Islet precursor cell (in vitro differentiated cells): ENCODE results near the gene SLC35E2B.
A peak's percentile ranks its signal among the peaks of the same experiment; 100 is the strongest.
"Not testable (repeated sequence)": the region's sequence is repeated elsewhere in the genome, so short reads cannot be mapped to it uniquely, and the experiment has no call there.

ENCODE experiments used
- DNase-seq: peaks from one replicate; pipeline ENCODE4 v3.0.0-alpha.2; 2018

SLC35E2B gene

DNA sequence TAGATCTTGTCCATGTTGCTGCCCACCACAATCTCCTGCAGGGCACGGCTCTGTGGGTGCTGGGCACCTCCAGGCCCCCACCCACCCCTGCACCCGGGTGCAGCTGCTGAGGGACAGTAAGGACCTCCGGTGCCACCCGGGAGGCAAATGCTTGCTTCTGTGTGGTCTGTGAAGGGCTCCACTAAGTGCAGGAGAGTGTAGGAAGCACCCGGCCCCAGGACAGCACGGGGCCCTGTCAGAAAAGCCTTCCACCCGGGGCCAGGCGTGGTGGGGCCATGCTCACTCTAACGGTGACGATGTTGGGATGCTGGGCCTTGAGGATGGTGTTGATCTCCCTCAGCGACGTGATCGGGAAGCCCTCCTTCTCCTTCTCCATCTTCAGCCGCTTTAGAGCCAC, 55.1 kb downstream of the SLC35E2B start:
- DNase-seq: not testable (repeated sequence)

DNA sequence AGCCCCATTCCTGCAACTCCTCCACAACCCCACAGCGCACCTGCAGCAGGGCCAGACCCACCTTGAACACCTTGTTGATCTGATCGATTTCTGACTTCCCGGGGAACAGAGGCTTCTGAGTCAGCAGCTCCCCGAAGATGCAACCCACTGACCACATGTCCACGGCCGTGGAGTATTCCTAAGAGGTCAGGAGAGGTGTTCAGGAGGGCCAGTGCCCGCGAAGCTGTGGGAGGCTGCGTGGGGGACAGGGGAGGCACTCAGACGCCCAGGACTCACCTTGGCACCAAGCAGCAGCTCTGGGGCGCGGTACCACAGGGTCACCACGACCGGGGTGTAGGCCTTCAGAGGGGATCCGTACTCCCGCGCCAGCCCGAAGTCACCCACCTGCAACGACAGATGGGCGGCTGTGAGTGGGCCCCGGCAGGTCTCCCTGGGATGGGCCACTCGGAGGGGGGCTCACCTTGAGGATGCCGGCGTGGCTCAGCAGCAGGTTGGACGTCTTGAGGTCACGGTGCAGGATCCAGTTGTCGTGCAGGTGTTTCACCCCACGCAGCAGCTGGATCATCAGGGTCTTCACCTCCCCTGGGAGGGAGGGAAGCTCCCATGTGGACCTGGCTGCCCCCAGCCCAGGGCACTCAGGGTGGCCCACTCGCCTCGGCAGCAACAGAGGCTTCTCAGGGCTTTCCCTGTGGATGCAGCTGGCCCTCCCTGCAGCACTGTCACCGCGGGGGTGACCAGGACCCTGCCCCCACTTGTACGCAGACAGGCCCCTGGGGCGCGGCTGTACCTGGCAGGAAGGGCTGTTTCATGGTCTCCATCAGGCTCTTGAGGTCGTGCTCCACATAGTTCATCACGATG, 55.7 kb downstream of the SLC35E2B start:
- DNase-seq: not testable (repeated sequence)

DNA sequence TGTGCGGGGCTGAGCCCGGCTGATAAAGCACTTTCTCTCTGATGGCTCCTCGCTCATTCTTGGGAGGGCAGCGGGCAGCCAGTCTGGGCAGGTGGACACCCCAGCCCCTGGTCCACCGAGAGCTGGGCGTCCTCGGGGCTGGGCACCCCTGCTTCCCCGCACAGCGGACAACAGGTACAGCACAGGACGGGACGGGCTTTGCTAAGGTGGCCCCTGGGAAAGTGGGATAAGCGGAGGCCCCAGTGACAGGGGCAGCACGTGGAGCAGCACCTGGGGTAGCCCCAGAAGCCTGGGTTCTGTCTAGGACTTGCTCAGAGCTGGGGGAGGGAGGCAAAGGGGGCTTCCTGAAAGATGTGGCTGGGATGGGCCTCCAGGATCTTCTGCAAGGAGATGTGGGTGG, 58.0 kb downstream of the SLC35E2B start:
- not testable (repeated sequence) for DNase-seq

DNA sequence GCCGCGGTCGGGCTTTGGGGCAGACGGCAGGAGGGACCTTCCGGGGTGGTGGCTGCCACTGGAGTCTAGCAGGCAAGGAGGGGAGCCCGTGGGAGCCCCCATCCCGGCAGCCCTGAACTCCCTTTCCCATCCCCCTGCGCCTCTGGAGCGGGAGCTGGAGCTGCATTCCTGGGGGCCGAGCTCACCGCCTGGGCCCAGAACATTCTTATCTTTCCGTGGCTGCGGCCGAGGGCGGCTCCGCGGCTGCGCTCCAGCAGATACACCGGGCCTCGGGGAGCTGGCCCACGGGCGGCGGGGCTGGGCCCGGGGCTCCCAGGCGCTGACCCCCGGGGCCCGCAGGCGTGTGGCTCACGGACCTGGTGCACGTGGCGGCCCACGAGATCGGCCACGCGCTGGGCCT, 59.2 kb downstream of the SLC35E2B start:
- not testable (repeated sequence) for DNase-seq

DNA sequence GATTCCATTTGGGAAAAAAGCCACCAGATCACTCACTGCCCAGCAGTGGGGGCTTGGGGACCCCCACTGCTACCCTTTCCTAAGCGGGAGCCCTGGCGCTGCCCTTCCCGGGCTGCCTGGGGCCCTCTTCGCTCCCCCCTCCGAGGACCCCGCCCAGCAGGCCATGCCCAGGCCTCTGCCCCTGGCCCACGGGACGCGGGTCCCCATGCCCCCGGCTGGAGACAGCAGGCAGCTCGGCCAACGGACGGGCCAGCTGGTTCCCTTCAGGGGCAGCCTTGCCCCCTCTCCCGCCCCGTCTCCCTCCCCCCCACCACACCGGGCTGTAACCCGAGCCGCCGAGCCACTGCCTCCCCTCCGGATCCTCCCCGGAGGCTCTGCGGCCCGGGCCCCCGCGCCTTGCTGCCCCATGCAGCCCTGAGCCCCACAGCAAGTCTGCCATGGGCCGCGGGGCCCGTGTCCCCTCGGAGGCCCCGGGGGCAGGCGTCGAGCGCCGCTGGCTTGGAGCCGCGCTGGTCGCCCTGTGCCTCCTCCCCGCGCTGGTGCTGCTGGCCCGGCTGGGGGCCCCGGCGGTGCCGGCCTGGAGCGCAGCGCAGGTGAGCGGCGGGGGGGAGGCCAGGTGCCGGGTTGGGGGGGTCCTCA, 60.7 kb downstream of the SLC35E2B start, which contains the start of gene MMP23B:
Gene MMP23B, plus strand, starts transcription at position 392 of the 639 bp plus-strand sequence. Its CDS starts 46 bp downstream, at position 438.
- peak; percentile 71 for DNase-seq

DNA sequence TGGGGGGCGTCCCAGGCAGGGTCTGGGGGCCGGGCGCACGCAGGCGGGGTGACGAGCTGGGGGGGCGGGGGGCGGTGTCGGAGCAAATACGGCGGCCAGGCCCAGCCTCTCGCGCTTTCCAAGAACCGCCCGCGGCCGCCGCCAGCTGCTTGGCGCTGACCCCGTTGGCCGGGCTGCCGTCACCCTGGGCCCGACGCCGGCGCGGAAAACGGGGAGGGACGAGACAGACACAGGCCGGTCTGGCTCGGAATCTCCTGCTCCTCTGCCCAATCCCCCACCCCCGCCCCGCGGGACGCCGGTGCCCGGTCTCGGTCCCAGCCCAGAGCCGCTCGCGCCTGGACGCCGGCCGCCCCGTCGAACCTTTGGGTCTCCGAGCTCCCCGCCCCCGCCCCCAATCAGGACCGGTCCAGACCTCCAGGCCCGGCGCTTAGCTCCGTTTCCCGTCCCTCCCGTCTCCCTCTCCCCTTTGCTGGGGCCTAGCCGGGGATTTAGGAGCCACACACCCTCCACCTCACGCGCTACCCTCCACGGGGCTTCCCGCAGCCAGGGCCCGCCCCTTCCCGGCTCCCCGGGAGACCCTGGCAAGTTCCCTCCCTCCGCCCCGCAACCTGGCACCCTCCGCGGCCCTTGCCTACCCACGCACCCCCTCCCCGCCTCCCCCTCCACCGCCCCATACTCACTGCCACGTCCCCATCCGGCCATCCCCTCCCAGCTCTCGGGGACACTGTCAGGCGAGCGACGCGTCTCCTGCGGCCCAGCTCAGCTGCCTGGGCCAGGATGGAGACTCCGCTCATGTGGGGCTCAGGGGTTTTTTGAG, 61.4 kb downstream of the SLC35E2B start:
- DNase-seq: peak; percentile 58

DNA sequence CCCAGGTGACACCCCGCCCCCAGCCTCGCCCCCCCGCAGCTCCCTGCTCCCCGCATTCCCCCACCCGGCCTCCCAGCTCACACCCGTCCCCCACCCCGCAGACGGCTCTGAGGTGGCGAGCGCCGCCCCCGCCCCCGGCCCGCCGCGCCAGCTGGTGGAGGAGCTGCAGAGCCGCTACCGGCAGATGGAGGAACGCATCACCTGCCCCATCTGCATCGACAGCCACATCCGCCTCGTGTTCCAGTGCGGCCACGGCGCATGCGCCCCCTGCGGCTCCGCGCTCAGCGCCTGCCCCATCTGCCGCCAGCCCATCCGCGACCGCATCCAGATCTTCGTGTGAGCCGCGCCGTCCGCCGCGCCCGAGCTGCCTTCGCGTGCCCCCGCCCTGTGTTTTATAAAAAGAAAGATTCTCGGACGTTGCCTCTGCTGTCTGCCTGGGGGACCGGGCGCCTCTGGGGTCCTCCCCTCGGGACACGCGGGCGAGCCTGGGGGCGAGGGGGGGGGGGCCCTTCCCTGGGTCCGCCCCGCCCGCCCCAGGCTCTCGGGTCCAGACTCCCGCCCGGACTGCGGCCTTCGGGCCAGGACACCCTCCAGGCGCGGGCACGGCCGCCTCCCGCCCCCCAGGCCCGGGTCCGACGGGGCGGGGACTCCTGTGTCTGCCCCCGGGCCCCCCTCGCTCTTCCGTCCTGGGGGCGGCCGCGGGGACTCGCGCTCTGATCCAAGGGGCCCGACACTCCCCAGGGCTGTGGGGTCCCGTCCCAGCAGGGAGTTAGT, 62.2 kb downstream of the SLC35E2B start:
- peak; percentile 88 for DNase-seq

DNA sequence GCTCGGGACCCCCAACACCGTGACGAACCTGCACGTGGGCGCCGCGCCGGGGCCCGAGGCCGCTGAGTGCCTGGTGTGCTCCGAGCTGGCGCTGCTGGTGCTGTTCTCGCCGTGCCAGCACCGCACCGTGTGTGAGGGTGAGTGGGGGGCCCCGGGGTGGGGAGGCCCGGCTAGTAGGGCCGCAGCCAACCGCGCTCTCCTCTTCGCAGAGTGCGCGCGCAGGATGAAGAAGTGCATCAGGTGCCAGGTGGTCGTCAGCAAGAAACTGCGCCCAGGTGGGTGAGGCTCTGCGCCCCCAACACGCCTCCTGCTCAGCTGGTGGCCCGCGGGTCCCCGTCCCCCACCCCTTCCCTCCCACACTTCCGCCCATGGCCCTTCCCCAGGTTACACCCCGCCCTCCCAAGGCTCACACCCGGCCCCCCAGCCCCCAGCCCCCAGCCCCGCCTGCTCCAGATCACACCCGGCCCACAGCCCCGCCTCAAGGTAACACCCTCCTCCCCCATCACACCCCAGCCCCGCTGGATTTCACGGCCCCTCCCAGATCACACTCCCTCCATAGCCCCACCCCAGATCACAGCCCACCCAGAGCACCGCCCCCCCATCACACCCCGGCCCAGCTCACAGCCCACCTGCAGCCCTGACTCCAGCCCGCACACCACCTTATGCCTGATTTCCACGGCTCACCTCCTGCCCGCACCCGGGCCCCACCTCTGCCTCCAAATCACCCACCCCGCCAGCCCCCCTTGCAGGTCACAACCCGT, 63.0 kb downstream of the SLC35E2B start:
- DNase-seq: no peak

DNA sequence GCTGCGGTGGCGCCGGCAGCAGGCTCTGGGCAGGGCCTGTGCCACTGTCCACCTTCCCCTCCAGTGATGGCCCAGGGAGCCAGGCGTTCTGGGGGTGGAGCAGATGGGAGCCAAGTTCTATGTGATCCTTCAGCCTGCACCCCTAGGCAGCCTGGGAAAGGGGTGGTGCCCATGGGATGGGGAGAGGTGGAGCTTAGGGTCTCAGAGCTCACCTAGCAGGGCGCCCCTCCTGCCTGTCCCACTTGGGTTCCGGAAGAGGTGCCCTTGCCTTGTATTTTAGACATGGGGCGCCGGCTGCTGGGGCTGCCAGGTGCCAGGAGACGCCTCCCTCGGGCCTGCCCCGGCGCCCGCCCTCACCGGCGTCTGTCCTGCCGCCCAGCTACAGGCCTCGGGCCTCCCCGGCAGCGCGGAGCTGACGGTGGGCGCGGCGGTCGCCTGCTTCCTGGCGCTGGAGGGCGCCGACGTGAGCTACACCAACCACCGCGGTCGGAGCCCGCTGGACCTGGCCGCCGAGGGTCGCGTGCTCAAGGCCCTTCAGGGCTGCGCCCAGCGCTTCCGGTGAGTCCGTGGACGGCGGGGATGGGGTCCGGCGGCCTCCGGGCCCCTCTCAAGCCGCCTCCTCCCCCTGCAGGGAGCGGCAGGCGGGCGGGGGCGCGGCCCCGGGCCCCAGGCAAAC, 63.7 kb downstream of the SLC35E2B start:
- DNase-seq: peak; percentile 57

DNA sequence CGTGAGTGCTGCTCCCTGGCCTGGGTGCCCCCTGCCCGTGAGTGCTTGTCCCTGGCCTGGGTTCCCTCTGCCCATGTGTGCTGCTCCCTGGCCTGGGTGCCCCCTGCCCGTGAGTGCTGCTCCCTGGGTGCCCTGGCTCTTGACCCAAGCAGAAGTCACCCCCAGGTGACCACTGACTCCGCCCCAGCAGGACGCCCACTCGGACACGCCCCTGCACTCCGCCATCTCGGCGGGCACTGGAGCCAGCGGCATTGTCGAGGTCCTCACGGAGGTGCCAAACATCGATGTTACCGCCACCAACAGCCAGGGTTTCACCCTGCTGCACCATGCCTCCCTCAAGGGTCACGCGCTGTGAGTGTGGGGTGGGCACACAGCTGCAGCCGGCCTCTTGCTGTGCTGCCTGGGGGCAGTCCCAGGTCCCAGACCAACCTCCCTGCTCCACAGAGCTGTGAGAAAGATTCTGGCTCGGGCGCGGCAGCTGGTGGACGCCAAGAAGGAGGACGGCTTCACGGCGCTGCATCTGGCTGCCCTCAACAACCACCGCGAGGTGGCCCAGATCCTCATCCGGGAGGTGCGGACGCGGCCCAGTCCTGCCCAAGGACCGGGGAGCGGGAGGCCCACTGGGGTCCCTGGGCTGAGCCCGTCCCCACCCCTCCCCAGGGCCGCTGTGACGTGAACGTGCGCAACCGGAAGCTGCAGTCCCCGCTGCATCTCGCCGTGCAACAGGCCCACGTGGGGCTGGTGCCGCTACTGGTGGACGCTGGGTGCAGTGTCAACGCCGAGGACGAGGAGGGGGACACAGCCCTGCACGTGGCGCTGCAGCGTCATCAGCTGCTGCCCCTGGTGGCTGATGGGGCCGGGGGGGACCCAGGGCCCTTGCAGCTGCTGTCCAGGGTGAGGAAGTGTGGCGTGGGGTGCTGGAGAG, 64.5 kb downstream of the SLC35E2B start:
- DNase-seq: no peak

DNA sequence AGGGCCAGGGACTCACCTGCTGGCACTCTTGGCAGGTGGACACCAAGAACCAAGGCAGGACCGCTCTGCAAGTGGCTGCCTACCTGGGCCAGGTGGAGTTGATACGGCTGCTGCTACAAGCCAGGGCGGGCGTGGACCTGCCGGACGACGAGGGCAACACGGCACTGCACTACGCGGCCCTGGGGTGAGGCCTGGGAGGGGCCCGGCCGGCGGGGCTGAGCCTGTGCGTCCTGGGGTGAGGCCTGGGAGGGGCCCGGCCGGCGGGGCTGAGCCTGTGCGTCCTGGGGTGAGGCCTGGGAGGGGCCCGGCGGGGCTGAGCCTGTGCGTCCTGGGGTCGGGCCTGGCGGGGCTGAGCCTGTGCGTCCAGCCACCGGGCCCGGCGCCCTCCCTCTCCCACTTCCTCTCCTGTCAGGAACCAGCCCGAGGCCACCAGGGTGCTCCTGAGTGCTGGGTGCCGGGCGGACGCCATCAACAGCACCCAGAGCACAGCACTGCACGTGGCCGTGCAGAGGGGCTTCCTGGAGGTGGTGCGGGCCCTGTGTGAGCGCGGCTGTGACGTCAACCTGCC, 65.2 kb downstream of the SLC35E2B start:
- no peak for DNase-seq

DNA sequence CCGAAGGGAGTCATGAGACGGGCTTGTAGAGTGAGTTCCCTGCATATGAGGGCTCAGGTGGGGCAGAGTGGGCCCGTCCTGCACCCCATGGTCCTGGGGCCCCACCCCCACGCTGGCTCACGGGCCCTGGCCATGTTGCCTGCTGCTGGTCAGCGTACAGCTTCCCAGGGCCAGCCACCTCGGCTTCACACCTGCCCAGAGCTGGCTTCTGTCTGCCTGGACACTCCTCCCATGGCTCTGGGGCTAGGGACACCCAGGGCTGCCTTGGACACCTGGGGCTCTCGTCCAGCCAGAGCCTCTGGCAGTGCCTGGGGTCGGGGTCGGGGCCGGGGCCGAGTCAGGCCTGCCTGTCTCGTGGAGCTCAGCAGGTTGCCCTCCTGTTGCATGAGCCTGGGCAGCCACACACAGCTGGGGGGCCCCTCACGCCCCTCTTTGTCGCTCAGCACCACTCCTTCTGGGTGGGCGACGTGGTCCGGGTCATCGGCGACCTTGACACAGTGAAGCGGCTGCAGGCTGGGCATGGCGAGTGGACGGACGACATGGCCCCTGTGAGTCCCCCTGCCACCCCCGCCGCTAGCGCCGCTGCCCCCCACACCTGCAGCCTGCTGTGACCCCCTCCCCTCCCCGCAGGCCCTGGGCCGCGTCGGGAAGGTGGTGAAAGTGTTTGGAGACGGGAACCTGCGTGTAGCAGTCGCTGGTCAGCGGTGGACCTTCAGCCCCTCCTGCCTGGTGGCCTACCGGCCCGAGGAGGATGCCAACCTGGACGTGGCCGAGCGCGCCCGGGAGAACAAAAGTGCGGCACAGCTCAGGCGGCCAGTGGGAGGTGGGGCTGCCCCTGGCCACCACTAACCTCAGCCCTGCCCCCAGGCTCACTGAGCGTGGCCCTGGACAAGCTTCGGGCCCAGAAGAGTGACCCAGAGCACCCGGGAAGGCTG, 66.1 kb downstream of the SLC35E2B start:
- no peak for DNase-seq

DNA sequence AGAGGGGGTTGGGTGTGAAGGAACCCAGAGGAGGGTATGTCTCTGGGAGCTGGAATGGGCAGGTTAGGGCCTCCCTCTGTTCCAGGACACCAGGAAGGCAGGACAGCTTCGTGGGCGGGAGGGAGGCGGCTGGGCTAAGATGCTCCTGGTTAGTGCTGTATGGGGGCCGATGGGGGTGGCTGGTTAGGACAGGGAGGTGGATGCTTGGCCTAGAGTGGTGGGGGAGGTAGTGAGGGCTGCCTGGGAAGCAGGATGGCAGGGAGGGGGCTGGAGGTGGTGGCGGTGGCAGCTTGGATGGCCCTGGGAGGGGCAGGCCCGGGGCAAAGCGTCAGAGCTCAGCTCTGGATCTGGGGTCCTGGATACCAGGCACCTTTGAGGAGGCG, 66.8 kb downstream of the SLC35E2B start:
- DNase-seq: no peak

DNA sequence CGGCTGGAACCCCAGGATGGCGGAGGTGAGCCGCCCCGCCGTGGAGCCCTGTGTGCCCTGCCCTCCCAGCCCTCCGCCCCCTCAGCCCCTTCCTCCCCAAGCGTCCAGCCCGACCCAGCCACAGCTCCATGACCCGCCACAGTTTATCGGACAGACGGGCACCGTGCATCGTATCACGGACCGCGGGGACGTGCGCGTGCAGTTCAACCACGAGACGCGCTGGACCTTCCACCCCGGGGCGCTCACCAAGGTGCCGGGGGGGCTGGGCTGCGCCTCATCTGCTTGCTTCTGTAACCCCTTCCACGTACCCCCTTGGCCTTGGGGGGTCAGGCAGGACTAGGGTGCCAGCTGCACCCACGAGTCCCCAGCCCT, 67.2 kb downstream of the SLC35E2B start:
- DNase-seq: no peak

DNA sequence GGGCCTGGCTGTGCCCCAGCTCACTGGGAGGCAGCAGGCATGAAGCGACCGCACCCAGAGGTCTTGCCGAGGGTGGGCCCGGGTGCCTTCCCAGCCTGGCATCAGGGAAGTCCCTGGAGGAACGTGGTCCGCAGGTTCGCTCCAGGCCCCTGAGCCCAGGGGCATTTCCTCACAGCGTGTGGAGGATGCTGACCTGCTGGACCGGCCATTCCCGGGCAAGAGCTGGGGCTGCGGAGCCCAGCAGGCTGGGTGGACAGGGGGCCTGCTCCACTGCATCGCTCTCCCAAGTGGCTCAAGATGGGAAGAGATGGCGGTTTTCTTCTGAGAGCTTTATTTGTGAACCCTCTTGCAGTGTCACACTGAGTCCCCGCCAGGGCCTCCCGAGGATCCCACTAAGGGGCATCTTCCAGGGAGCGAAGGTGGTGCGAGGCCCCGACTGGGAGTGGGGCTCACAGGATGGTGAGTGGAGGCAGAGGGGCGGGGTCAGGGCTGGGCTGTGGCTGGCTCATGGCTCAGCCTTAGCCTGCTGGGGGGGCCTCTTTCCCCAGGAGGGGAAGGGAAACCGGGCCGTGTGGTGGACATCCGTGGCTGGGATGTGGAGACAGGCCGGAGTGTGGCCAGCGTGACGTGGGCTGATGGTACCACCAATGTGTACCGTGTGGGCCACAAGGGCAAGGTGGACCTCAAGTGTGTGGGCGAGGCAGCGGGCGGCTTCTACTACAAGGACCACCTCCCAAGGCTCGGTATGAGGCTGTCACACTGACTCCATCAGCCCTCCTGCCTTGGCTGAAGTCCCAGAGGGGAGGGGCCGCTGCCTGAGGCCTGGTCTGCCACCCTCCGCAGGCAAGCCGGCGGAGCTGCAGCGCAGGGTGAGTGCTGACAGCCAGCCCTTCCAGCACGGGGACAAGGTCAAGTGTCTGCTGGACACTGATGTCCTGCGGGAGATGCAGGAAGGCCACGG, 67.9 kb downstream of the SLC35E2B start:
- DNase-seq: no peak

DNA sequence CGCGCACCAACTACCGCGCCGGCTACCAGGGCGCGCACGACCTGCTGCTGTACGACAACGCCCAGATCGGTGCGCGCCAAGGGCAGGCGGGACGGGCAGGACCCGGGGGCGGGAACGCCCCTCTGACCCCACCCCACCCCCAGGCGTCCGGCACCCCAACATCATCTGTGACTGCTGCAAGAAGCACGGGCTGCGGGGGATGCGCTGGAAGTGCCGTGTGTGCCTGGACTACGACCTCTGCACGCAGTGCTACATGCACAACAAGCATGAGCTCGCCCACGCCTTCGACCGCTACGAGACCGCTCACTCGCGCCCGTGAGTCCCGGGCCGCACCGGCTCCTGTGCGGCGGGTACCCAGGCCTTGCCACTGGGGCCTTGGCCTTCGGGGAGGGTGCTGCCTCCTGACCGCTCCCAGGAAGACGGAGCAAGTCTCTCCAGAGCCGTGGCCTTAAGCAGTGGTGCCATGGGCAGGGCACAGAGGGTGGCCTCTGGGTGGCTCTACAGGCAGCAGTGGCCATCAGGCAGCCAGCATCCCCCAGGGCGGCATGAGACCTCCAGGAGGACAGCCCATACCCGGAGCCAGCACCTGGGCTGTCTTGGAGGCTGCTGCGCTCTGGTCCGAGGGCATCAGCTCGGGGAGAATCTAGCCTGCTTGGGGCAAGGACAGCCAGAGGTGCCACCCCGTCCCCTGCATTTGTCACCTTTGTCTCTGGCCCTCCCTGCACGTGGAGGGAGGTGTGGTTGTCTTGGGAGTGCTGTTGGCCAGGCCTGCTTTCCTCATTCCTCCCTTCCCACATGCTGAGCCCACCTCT, 68.8 kb downstream of the SLC35E2B start:
- no peak for DNase-seq
